HEK293 (cell line): ENCODE data around the gene GGA3.

Source experiments
- IKZF3 ChIP-seq: fragments of 450-650 bp; IDR thresholded peaks from 2 replicates; pipeline ENCODE4 v1.5.0; 2018; ENCODE audit warnings: missing biosample characterization, mild to moderate bottlenecking, missing genetic modification characterization, moderate library complexity
- RBAK ChIP-seq: fragments of 450-650 bp; formaldehyde crosslinking; IDR thresholded peaks from 2 replicates; pipeline ENCODE4 v1.5.1; 2016; ENCODE audit warnings: missing biosample characterization, missing genetic modification characterization
- ZFP69B ChIP-seq: fragments of 450-650 bp; formaldehyde crosslinking; IDR thresholded peaks from 2 replicates; pipeline ENCODE4 v1.5.1; 2016; ENCODE audit warnings: missing biosample characterization, missing genetic modification characterization
- ZNF174 ChIP-seq: fragments of 450-650 bp; formaldehyde crosslinking; IDR thresholded peaks from 2 replicates; pipeline ENCODE4 v1.5.0; 2017; ENCODE audit warnings: missing biosample characterization, mild to moderate bottlenecking, missing genetic modification characterization
- ZNF266 ChIP-seq: fragments of 450-650 bp; formaldehyde crosslinking; IDR thresholded peaks from 2 replicates; pipeline ENCODE4 v1.5.1; 2016; ENCODE audit warnings: missing biosample characterization, missing genetic modification characterization, low read depth
- ZNF335 ChIP-seq: fragments of 450-650 bp; formaldehyde crosslinking; conservative IDR thresholded peaks from 2 replicates; pipeline ENCODE4 v1.5.1; 2016; ENCODE audit warnings: missing biosample characterization, missing genetic modification characterization
- ZNF510 ChIP-seq: fragments of 450-650 bp; formaldehyde crosslinking; IDR thresholded peaks from 2 replicates; pipeline ENCODE4 v1.5.1; 2018; ENCODE audit warnings: mild to moderate bottlenecking, missing genetic modification characterization, missing biosample characterization; ENCODE audit not compliant: insufficient replicate concordance
- ZNF558 ChIP-seq: fragments of 450-650 bp; formaldehyde crosslinking; IDR thresholded peaks from 2 replicates; pipeline ENCODE4 v1.5.1; 2016; ENCODE audit warnings: missing biosample characterization, missing genetic modification characterization
- ZNF560 ChIP-seq: fragments of 450-650 bp; formaldehyde crosslinking; IDR thresholded peaks from 2 replicates; pipeline ENCODE4 v1.5.1; 2017; ENCODE audit warnings: missing biosample characterization, missing genetic modification characterization, borderline replicate concordance
- ZNF76 ChIP-seq: fragments of 450-650 bp; formaldehyde crosslinking; IDR thresholded peaks from 2 replicates; pipeline ENCODE4; 2016; ENCODE audit warnings: low read depth, missing biosample characterization, missing genetic modification characterization, borderline replicate concordance
- ZNF830 ChIP-seq: fragments of 450-650 bp; IDR thresholded peaks from 2 replicates; pipeline ENCODE4 v1.5.0; 2018; ENCODE audit warnings: missing biosample characterization, missing genetic modification characterization, low read depth, mild to moderate bottlenecking, moderate library complexity
- ZNF837 ChIP-seq: fragments of 450-650 bp; formaldehyde crosslinking; IDR thresholded peaks from 2 replicates; pipeline ENCODE4 v1.5.1; 2016; ENCODE audit warnings: missing biosample characterization, missing genetic modification characterization
- TF ChIP-seq, protein P1 (sequence below): fragments of 450-650 bp; formaldehyde crosslinking; IDR thresholded peaks from 2 replicates; pipeline ENCODE4 v1.5.1; 2017; ENCODE audit warnings: missing biosample characterization, missing genetic modification characterization
- TF ChIP-seq, protein P2 (sequence below): fragments of 450-650 bp; formaldehyde crosslinking; IDR thresholded peaks from 2 replicates; pipeline ENCODE4 v1.5.1; 2016; ENCODE audit warnings: missing biosample characterization, missing genetic modification characterization
- TF ChIP-seq, protein P3 (sequence below): fragments of 450-650 bp; formaldehyde crosslinking; IDR thresholded peaks from 2 replicates; pipeline ENCODE4 v1.5.1; 2016; ENCODE audit warnings: missing biosample characterization, missing genetic modification characterization
- TF ChIP-seq, protein P4 (sequence below): fragments of 450-650 bp; formaldehyde crosslinking; IDR thresholded peaks from 2 replicates; pipeline ENCODE4 v1.5.1; 2016; ENCODE audit warnings: missing biosample characterization, missing genetic modification characterization, borderline replicate concordance
- TF ChIP-seq, protein P5 (sequence below): IDR thresholded peaks from 2 replicates; pipeline ENCODE4 v1.6.1; 2011; ENCODE audit warnings: mild to moderate bottlenecking, low read depth, low read length, borderline replicate concordance
- TF ChIP-seq, protein P6 (sequence below): fragments of 450-650 bp; formaldehyde crosslinking; IDR thresholded peaks from 2 replicates; pipeline ENCODE4 v1.5.1; 2016; ENCODE audit warnings: missing biosample characterization, missing genetic modification characterization
- TF ChIP-seq, protein P7 (sequence below): fragments of 450-650 bp; formaldehyde crosslinking; conservative IDR thresholded peaks from 2 replicates; pipeline ENCODE4 v1.5.1; 2016; ENCODE audit warnings: low read depth, missing biosample characterization, missing genetic modification characterization

GGA3 gene

DNA sequence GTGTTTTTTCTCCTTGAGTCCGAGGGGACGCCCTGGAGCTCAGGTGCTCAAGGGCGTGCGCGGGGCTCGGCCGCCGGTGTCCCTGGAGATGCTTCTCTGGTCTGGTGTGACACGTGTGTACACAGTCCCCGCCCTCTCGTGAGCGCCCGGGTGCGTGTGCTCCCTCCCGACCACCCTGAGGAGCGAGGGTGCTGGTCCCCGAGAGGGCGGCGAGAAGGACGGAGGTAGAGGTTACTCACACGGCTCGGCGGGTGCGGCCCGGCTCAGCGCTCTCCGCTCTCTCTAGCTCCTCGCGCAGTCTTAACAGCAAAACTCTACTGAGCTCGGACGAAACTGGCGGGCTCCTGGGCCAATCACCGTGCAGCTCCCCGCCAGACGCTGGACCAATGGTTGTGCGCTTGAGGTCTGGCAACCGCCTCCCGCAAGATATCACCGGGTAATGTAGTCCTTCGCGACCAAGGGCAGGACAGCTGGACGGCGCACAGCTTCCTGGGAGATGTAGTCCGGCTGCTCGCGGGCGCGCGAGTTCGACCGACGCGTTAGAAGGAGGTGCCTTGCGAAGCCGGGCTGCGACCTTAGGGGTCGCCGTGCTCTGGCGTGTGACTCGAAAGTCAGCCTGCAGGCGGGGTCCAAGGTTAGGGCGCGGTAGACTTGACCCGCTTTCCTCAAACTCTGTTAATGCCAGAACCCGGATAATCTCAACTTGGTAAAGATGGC is 27.9 kb upstream of the GGA3 start, which contains the start of gene SLC25A19 (continued):
- TF ChIP-seq, protein P1, sequence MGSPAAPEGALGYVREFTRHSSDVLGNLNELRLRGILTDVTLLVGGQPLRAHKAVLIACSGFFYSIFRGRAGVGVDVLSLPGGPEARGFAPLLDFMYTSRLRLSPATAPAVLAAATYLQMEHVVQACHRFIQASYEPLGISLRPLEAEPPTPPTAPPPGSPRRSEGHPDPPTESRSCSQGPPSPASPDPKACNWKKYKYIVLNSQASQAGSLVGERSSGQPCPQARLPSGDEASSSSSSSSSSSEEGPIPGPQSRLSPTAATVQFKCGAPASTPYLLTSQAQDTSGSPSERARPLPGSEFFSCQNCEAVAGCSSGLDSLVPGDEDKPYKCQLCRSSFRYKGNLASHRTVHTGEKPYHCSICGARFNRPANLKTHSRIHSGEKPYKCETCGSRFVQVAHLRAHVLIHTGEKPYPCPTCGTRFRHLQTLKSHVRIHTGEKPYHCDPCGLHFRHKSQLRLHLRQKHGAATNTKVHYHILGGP (tag by site-specific recombination): no peak
- no peak for TF ChIP-seq ZNF174 (tag by site-specific recombination)
- TF ChIP-seq ZNF558 (tag by site-specific recombination): no peak
- TF ChIP-seq, protein P2, sequence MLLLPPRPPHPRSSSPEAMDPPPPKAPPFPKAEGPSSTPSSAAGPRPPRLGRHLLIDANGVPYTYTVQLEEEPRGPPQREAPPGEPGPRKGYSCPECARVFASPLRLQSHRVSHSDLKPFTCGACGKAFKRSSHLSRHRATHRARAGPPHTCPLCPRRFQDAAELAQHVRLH (tag by site-specific recombination): 0 out of 2 replicates have a peak, but pooled peaks have one; percentile 70
- no peak for TF ChIP-seq ZNF560
- TF ChIP-seq ZNF837: no peak
- no peak for TF ChIP-seq ZNF830 (tag by site-specific recombination)
- TF ChIP-seq ZNF266 (tag by site-specific recombination): no peak
- TF ChIP-seq, protein P3, sequence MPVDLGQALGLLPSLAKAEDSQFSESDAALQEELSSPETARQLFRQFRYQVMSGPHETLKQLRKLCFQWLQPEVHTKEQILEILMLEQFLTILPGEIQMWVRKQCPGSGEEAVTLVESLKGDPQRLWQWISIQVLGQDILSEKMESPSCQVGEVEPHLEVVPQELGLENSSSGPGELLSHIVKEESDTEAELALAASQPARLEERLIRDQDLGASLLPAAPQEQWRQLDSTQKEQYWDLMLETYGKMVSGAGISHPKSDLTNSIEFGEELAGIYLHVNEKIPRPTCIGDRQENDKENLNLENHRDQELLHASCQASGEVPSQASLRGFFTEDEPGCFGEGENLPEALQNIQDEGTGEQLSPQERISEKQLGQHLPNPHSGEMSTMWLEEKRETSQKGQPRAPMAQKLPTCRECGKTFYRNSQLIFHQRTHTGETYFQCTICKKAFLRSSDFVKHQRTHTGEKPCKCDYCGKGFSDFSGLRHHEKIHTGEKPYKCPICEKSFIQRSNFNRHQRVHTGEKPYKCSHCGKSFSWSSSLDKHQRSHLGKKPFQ (tag by site-specific recombination): no peak; the same call in 1 of the 2 replicates
- peak; percentile 84 for TF ChIP-seq ZNF335 (tag by site-specific recombination)
- TF ChIP-seq ZFP69B: 0 out of 2 replicates have a peak, but pooled peaks have one; percentile 28
- TF ChIP-seq ZNF76 (tag by site-specific recombination): peak; percentile 98
- no peak for TF ChIP-seq ZNF510 (tag by site-specific recombination)
- TF ChIP-seq, protein P4, sequence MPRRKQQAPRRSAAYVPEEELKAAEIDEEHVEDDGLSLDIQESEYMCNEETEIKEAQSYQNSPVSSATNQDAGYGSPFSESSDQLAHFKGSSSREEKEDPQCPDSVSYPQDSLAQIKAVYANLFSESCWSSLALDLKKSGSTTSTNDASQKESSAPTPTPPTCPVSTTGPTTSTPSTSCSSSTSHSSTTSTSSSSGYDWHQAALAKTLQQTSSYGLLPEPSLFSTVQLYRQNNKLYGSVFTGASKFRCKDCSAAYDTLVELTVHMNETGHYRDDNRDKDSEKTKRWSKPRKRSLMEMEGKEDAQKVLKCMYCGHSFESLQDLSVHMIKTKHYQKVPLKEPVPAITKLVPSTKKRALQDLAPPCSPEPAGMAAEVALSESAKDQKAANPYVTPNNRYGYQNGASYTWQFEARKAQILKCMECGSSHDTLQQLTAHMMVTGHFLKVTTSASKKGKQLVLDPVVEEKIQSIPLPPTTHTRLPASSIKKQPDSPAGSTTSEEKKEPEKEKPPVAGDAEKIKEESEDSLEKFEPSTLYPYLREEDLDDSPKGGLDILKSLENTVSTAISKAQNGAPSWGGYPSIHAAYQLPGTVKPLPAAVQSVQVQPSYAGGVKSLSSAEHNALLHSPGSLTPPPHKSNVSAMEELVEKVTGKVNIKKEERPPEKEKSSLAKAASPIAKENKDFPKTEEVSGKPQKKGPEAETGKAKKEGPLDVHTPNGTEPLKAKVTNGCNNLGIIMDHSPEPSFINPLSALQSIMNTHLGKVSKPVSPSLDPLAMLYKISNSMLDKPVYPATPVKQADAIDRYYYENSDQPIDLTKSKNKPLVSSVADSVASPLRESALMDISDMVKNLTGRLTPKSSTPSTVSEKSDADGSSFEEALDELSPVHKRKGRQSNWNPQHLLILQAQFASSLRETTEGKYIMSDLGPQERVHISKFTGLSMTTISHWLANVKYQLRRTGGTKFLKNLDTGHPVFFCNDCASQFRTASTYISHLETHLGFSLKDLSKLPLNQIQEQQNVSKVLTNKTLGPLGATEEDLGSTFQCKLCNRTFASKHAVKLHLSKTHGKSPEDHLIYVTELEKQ: 0 out of 2 replicates have a peak, but pooled peaks have one; percentile 10
- TF ChIP-seq, protein P5, sequence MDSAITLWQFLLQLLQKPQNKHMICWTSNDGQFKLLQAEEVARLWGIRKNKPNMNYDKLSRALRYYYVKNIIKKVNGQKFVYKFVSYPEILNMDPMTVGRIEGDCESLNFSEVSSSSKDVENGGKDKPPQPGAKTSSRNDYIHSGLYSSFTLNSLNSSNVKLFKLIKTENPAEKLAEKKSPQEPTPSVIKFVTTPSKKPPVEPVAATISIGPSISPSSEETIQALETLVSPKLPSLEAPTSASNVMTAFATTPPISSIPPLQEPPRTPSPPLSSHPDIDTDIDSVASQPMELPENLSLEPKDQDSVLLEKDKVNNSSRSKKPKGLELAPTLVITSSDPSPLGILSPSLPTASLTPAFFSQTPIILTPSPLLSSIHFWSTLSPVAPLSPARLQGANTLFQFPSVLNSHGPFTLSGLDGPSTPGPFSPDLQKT: no peak
- TF ChIP-seq RBAK (tag by site-specific recombination): no peak
- TF ChIP-seq, protein P6, sequence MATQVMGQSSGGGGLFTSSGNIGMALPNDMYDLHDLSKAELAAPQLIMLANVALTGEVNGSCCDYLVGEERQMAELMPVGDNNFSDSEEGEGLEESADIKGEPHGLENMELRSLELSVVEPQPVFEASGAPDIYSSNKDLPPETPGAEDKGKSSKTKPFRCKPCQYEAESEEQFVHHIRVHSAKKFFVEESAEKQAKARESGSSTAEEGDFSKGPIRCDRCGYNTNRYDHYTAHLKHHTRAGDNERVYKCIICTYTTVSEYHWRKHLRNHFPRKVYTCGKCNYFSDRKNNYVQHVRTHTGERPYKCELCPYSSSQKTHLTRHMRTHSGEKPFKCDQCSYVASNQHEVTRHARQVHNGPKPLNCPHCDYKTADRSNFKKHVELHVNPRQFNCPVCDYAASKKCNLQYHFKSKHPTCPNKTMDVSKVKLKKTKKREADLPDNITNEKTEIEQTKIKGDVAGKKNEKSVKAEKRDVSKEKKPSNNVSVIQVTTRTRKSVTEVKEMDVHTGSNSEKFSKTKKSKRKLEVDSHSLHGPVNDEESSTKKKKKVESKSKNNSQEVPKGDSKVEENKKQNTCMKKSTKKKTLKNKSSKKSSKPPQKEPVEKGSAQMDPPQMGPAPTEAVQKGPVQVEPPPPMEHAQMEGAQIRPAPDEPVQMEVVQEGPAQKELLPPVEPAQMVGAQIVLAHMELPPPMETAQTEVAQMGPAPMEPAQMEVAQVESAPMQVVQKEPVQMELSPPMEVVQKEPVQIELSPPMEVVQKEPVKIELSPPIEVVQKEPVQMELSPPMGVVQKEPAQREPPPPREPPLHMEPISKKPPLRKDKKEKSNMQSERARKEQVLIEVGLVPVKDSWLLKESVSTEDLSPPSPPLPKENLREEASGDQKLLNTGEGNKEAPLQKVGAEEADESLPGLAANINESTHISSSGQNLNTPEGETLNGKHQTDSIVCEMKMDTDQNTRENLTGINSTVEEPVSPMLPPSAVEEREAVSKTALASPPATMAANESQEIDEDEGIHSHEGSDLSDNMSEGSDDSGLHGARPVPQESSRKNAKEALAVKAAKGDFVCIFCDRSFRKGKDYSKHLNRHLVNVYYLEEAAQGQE (tag by site-specific recombination): peak; percentile 36; the same call in 1 of the 2 replicates
- TF ChIP-seq, protein P7, sequence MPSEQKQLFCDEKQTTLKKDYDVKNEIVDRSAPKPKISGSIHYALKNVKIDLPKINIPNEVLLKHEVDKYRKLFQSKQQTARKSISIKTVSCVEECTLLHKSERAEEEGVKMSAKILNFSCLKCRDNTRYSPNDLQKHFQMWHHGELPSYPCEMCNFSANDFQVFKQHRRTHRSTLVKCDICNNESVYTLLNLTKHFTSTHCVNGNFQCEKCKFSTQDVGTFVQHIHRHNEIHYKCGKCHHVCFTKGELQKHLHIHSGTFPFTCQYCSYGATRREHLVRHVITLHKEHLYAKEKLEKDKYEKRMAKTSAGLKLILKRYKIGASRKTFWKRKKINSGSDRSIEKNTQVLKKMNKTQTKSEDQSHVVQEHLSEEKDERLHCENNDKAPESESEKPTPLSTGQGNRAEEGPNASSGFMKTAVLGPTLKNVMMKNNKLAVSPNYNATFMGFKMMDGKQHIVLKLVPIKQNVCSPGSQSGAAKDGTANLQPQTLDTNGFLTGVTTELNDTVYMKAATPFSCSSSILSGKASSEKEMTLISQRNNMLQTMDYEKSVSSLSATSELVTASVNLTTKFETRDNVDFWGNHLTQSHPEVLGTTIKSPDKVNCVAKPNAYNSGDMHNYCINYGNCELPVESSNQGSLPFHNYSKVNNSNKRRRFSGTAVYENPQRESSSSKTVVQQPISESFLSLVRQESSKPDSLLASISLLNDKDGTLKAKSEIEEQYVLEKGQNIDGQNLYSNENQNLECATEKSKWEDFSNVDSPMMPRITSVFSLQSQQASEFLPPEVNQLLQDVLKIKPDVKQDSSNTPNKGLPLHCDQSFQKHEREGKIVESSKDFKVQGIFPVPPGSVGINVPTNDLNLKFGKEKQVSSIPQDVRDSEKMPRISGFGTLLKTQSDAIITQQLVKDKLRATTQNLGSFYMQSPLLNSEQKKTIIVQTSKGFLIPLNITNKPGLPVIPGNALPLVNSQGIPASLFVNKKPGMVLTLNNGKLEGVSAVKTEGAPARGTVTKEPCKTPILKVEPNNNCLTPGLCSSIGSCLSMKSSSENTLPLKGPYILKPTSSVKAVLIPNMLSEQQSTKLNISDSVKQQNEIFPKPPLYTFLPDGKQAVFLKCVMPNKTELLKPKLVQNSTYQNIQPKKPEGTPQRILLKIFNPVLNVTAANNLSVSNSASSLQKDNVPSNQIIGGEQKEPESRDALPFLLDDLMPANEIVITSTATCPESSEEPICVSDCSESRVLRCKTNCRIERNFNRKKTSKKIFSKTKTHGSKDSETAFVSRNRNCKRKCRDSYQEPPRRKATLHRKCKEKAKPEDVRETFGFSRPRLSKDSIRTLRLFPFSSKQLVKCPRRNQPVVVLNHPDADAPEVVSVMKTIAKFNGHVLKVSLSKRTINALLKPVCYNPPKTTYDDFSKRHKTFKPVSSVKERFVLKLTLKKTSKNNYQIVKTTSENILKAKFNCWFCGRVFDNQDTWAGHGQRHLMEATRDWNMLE: no peak
- no peak for TF ChIP-seq IKZF3 (tag by site-specific recombination)
